ENCODE data around the gene SNCB.

Gene SNCB

GRCh38 chr5:176574297-176574591 is 56.1 kb downstream of the SNCB start:
- H3K27ac ChIP-seq, result no peak overlapping the region
- TF ChIP-seq, protein P1, sequence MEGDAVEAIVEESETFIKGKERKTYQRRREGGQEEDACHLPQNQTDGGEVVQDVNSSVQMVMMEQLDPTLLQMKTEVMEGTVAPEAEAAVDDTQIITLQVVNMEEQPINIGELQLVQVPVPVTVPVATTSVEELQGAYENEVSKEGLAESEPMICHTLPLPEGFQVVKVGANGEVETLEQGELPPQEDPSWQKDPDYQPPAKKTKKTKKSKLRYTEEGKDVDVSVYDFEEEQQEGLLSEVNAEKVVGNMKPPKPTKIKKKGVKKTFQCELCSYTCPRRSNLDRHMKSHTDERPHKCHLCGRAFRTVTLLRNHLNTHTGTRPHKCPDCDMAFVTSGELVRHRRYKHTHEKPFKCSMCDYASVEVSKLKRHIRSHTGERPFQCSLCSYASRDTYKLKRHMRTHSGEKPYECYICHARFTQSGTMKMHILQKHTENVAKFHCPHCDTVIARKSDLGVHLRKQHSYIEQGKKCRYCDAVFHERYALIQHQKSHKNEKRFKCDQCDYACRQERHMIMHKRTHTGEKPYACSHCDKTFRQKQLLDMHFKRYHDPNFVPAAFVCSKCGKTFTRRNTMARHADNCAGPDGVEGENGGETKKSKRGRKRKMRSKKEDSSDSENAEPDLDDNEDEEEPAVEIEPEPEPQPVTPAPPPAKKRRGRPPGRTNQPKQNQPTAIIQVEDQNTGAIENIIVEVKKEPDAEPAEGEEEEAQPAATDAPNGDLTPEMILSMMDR (conservative IDR thresholded peaks at IDR 0.05), result peak; percentile 73
- no peak for TF ChIP-seq ZFX (IDR thresholded peaks at IDR 0.05)

DNA sequence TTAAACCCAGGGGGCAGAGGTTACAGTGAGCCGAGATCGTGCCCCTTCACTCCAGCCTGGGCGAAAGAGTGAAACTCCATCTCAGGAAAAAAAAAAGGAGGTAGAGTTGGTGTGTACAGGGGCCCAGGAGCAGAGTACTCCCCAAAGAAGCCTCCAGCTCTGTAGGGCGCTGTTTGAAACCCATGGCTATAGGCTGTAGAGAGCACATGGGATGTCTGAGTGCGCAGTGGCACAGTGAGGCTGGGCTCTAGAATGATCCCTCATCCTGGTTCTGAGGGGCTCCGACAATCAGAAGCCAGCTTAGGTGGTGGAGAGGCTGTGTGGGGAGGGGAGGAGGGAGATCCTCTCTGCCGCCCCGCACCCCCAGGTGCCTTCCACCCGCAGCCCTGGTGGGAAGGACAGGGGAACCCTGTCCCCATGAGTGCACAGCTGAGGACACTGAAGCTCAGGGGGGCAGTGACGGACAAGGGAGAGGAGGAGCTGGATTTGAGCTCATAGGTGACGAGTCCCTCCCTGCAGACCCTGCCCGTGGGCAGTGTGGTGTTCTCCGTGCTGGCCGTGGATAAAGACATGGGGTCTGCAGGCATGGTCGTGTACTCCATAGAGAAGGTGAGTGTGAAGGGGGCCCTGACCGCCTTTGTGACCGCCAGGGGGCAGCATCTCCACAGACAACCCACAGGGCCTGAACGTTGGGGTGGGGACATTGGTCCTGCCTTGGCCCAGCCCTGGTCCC is 56.6 kb downstream of the SNCB start:
- TF ChIP-seq, protein P1 (conservative IDR thresholded peaks at IDR 0.05), result peak; percentile 93
- TF ChIP-seq ZFX (IDR thresholded peaks at IDR 0.05), result no peak
- no peak overlapping the region for H3K27ac ChIP-seq
